ENCODE data around the gene KIF5B. TPM values are rescaled to one million over a fixed set of nuclear protein-coding genes. Genes with fewer than 3 reads are reported as not detected.

Gene KIF5B
- total and polyA plus RNA-seq, 2 of the 8 experiments (the other 6 are each of a cell fraction or from before 2014, with no cell fraction given) = 9.8 to 68.4 TPM

- Histone ChIP-seq H2AFZ (ENCODE audit: low read length) (no peak overlapping the region), H2AK5ac (ENCODE audit: low read depth, low read length) (no peak overlapping the region), H3K4me3 (ENCODE audit: extremely low read depth in 1 of 4, insufficient read depth in 2 of 4, low read depth in 3 of 4, low read length in 4 of 4) (no peak overlapping the region), H2BK15ac (ENCODE audit: low read length) (no peak overlapping the region), H3K79me1 (ENCODE audit: low read depth, low read length) (no peaks in the 10 kb centered on the region), H3K4me2 (ENCODE audit: insufficient read depth in 1 of 2, low read depth in 2 of 2, low read length in 2 of 2) (no peak overlapping the region), H3K23me2 (ENCODE audit: low read depth, low read length) (no peaks in the 10 kb centered on the region), H3K18ac (ENCODE audit: extremely low read depth, low read length) (no peak overlapping the region), H2BK12ac (ENCODE audit: low read depth, low read length) (no peak overlapping the region; the same call in 1 of the 2 replicates), H3K9ac (replicated peaks in 1 of 4; ENCODE audit: extremely low read depth in 1 of 4, low read depth in 3 of 4, low read length in 3 of 4) (no peak overlapping the region), H3K27me3 (replicated peaks in 1 of 4; ENCODE audit: control insufficient read depth in 3 of 4, extremely low read depth in 1 of 4, insufficient read depth in 3 of 4, low read length in 3 of 4) (no peaks in the 10 kb centered on the region), H3K9me3 (ENCODE audit: insufficient read depth in 2 of 2, low read depth in 1 of 2, low read length in 1 of 2) (no peaks in the 10 kb centered on the region), H3K4me1 (replicated peaks in 1 of 4; ENCODE audit: control insufficient read depth in 3 of 4, insufficient read depth in 4 of 4, low read length in 3 of 4) (peaks cover 5 to 26% (median 12%) of the 10 kb centered on the region in 4 experiments; a peak in 6 of 7 replicates), H2BK120ac (replicated peaks; ENCODE audit: low read depth, low read length) (no peak overlapping the region), H4K91ac (replicated peaks; ENCODE audit: insufficient read length, low read length) (no peak overlapping the region), H4K8ac (ENCODE audit: extremely low read depth, insufficient read depth, low read length) (no peak overlapping the region), H3K23ac (ENCODE audit: insufficient read length) (no peak overlapping the region), H2BK20ac (ENCODE audit: low read length) (no peak overlapping the region), H3K36me3 (ENCODE audit: control insufficient read depth in 2 of 4, insufficient read depth in 4 of 4, low read length in 3 of 4) (no peaks in the 10 kb centered on the region), H4K5ac (ENCODE audit: insufficient read length, low read depth, low read length) (no peak overlapping the region), H2BK5ac (ENCODE audit: low read depth, low read length) (no peak overlapping the region), H4K20me1 (replicated peaks in 1 of 2; ENCODE audit: control insufficient read depth in 1 of 2, insufficient read depth in 2 of 2, low read length in 2 of 2) (no peaks in the 10 kb centered on the region), H3K79me2 (ENCODE audit: control insufficient read depth in 1 of 2, insufficient read depth in 2 of 2, low read length in 2 of 2) (no peaks in the 10 kb centered on the region), H3K4ac (replicated peaks; ENCODE audit: insufficient read length, low read depth, low read length) (no peak overlapping the region), H3K56ac (replicated peaks; ENCODE audit: insufficient read length, low read depth, low read length) (no peak overlapping the region), H3K14ac (ENCODE audit: insufficient read length) (no peak overlapping the region), H3K27ac (ENCODE audit: low read depth, low read length) (no peak overlapping the region)
- FAIRE-seq = no peak
- CTCF ChIA-PET (ENCODE audit: partially characterized antibody) = interaction anchor here (1.0 to 1.2 kb wide), 2 partner anchors 137 to 212 kb away, joined by 4 read pairs; no protein-coding TSS in a partner anchor
- 67% methylated on average over 3 of the region's 3 CpGs; no CpG with 5 or more reads in 1 of the 2 experiments for WGBS, 2 experiments (ENCODE audit: extremely low coverage in 1 of 2, insufficient coverage in 1 of 2, insufficient read length in 1 of 2, insufficient replicate concordance in 2 of 2, low coverage in 1 of 2, low lambda C conversion rate in 2 of 2, missing lambda C conversion rate in 1 of 2)
- POLR2A ChIA-PET (ENCODE audit: partially characterized antibody) = no interaction called here
- DNase-seq (ENCODE audit: low read depth in 1 of 2, low spot score in 2 of 2) = no peak
- TF ChIP-seq ZNF274 (IDR thresholded peaks at IDR 0.05; ENCODE audit: borderline replicate concordance, extremely low read depth, low read length) = no peak
- TF ChIP-seq CTBP2 (IDR thresholded peaks at IDR 0.05; ENCODE audit: borderline replicate concordance, insufficient read depth, insufficient read length, low read length) = no peak
- no peak for TF ChIP-seq CHD2 (IDR thresholded peaks at IDR 0.05; ENCODE audit: low read length)
- no peak for TF ChIP-seq RFX5 (IDR thresholded peaks at IDR 0.05; ENCODE audit: borderline replicate concordance, low read depth, low read length)
- TF ChIP-seq SIRT6 (IDR thresholded peaks at IDR 0.05; ENCODE audit: low read length) = no peak
Measured at GRCh38 chr10:31999070-31999660, 57.1 kb downstream of the KIF5B start.
